Cardiac fibroblast (primary cell): ENCODE measurements around the gene SLC4A7.

ENCODE experiments used
- DNase-seq, 2 donors: peaks; one replicate each; pipeline versions ENCODE4 v3.0.0 to v3.0.0-alpha.2; 2010; ENCODE audit warnings: low read depth in 2 of 2
- H3K4me3 ChIP-seq, 2 donors: replicated peaks in 1 of 2; 1 replicate in 1 of 2; 2 replicates in 1 of 2; pipeline ENCODE4 v1.5.1; 2011; ENCODE audit warnings: low read depth in 2 of 2, low read length in 2 of 2, mild to moderate bottlenecking in 2 of 2, moderate library complexity in 1 of 2
- TF ChIP-seq, protein P1 (sequence below): IDR thresholded peaks from one replicate; pipeline ENCODE4 v1.5.1; 2011; ENCODE audit warnings: low read depth, mild to moderate bottlenecking, low read length, inconsistent platforms

SLC4A7 gene

GRCh38 chr3:27360113-27361078, 123.8 kb downstream of the SLC4A7 start:
- peak; percentile 34 to 65 for DNase-seq
- H3K4me3 ChIP-seq = no peak overlapping the region
- TF ChIP-seq, protein P1, sequence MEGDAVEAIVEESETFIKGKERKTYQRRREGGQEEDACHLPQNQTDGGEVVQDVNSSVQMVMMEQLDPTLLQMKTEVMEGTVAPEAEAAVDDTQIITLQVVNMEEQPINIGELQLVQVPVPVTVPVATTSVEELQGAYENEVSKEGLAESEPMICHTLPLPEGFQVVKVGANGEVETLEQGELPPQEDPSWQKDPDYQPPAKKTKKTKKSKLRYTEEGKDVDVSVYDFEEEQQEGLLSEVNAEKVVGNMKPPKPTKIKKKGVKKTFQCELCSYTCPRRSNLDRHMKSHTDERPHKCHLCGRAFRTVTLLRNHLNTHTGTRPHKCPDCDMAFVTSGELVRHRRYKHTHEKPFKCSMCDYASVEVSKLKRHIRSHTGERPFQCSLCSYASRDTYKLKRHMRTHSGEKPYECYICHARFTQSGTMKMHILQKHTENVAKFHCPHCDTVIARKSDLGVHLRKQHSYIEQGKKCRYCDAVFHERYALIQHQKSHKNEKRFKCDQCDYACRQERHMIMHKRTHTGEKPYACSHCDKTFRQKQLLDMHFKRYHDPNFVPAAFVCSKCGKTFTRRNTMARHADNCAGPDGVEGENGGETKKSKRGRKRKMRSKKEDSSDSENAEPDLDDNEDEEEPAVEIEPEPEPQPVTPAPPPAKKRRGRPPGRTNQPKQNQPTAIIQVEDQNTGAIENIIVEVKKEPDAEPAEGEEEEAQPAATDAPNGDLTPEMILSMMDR = no peak

DNA sequence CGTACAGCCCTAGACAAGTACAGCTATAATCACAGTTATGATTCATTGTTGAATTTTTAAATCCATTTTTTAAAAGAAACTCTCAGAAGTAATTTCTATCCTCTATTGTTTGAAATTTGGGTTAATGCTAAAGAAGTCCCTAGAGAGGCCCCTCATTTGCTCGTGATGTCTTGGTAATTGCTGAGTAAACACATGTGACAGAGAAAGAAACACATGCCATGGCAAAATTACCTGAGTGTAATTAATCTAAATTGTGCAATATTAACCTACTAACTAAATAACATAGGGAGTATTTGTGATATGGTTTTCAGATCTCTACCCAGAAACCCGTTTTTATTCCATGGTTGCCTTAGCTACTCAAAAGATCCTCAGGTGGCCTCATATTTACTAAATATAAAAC, 125.8 kb downstream of the SLC4A7 start:
- TF ChIP-seq, protein P1 = no peak
- DNase-seq = no peak

GRCh38 chr3:27357665-27358258, 126.4 kb downstream of the SLC4A7 start:
- TF ChIP-seq, protein P1 = peak; percentile 78
- no peak overlapping the region for H3K4me3 ChIP-seq
- DNase-seq = peak; percentile 71 to 73

More for the DNA sequence above, 125.8 kb downstream of the SLC4A7 start:
- H3K4me3 ChIP-seq = no peak overlapping the region

DNA sequence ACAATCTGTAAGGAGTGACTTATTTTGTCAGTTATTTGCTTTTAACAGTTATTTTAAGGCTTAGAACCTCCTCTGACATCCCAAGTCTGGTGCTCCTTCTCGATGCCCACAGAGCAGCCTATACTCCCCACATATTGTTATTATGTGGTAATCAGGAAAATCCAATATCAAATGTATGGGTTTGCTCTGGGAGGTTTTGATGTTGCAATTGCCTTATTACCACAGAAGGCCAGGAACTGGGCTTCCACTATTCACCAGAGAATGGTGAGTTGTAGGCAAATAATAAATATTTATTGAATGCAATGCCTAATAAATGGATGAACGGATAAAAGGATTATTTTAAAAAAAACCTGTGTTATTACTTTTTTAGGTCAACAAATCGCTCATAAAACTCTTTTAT, 127.2 kb downstream of the SLC4A7 start:
- no peak for DNase-seq
- TF ChIP-seq, protein P1 = no peak

GRCh38 chr3:27354588-27355203, 129.5 kb downstream of the SLC4A7 start:
- H3K4me3 ChIP-seq = no peak overlapping the region
- TF ChIP-seq, protein P1 = no peak
- DNase-seq = peak in 1 of 2 donors; percentile 19

More for the DNA sequence above, 127.2 kb downstream of the SLC4A7 start:
- H3K4me3 ChIP-seq = no peak overlapping the region

- TF ChIP-seq, protein P1 = no peak
- DNase-seq = no peak
- no peak overlapping the region for H3K4me3 ChIP-seq
Measured at GRCh38 chr3:27354161-27354560, 130.0 kb downstream of the SLC4A7 start.
